Measurements from ENCODE around the gene GAREM2.
A peak's percentile ranks its signal among the peaks of the same experiment; 100 is the strongest.

The GAREM2 gene

DNA sequence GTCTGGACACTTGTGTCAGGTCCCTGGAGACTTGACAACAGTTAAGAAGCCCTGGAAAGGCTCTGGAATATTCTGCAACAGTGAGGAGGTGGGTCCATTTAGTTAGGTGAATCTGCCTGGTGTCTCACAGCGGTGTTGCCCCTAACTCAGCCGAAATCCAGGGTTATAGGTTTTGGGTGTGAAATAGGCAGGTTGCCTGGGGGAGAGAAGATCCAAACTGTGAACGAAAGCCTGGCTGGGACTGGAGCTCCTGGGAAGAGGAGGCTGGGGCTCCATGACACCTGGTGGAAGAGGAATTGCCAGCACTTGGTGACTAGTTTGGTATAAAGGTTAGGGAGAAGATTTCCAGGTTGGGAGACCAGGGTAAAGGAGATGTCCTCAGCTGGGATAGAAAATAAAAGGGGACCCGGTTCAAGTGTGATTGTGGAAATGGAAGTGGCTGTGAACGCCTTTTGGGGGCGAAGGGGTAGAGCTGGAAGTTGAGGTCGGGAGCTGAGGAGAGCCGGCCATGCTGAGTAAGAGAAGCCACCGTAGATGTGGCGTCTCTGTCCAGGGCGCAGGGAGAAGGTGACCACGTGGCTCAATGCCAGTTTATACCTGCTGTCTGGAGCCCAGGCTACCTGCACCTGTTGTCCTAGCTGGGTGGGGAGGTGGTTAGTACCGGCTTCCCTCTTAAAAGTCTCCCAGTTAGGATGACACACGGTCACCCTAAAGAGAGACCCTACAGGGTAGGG, 3.0 kb upstream of the GAREM2 start:
- H3K27ac ChIP-seq (ENCODE audit: low read length) = no peak overlapping the region
- H3K9ac ChIP-seq (ENCODE audit: low read length in 2 of 2) = no peak overlapping the region
- no peaks in the 10 kb centered on the region for H3K36me3 ChIP-seq (ENCODE audit: control insufficient read depth in 2 of 2, insufficient read depth in 2 of 2, low read length in 2 of 2)
- H3K9me3 ChIP-seq (ENCODE audit: control insufficient read depth in 2 of 2, low read length in 2 of 2) = no peaks in the 10 kb centered on the region
- H3K4me1 ChIP-seq (ENCODE audit: control insufficient read depth, insufficient read depth, low read length) = peaks cover 8% of the 10 kb centered on the region
- no peak overlapping the region for H3K4me3 ChIP-seq (ENCODE audit: low read length in 2 of 2)
- H3K27me3 ChIP-seq (ENCODE audit: control insufficient read depth in 1 of 2, insufficient read depth in 2 of 2, low read length in 2 of 2) = peaks cover 17 to 24% of the 10 kb centered on the region in 2 donors

DNA sequence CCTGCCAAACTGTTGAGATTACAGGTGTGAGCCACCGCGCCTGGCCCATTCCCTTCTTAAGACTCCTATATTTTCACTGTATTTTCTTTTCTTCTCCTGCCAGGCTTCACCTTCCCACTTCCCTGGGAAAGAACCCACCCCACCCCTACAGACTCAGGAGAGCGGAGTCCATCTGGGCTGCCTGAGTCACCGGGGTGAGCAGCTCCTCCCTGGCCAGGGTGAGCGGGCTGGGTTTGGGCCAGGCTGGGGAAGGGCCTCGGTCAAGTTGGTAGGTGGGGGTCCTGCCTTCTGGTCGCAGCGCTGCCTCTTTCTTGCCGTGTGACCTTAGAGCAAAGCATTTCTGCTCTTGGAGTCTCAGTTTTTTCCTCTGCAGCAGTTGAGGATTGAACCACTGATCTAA, 2.1 kb upstream of the GAREM2 start:
- peaks cover 8% of the 10 kb centered on the region for H3K4me1 ChIP-seq (ENCODE audit: control insufficient read depth, insufficient read depth, low read length)

DNA sequence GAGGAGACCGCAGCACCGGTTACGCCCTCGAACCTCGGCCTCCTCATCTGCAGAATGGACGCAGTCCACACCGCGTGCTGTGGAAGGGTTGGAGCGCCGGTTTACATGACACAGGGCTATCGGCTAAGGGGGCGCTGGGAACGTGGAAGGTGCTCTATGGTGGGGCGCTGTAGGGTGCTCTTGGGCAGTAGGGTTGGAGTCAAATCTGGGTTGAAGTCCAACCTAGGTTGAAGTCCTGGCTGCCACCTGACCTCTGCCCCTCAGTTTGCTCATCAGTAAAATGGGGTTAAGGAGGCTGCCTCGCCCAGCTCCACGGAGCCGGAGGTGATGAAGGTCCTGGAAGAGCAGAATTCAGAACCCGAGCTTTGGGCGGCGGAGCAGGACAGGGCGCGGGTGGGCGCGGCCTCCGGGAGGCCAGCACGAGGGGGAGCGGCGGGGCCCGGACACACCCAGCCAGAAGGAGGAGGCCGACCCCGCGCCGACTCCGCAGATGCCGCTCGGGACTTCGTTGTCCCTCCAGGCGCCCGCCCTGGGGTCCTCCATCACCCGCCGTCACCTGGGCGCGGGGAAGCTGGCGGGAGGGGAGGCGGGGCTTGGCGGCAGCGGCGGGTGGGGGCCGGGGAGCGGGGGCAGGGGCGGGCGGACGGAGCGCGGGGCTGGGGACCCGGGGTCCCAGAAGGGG, 558 bp upstream of the GAREM2 start:
- Histone ChIP-seq H3K9me3 (ENCODE audit: control insufficient read depth in 2 of 2, low read length in 2 of 2) (no peaks in the 10 kb centered on the region), H3K4me1 (ENCODE audit: control insufficient read depth, insufficient read depth, low read length) (peaks cover 8% of the 10 kb centered on the region), H3K4me3 (ENCODE audit: low read length in 2 of 2) (no peak overlapping the region), H3K27ac (ENCODE audit: low read length) (no peak overlapping the region), H3K27me3 (ENCODE audit: control insufficient read depth in 1 of 2, insufficient read depth in 2 of 2, low read length in 2 of 2) (peaks cover 24 to 27% of the 10 kb centered on the region in 2 donors), H3K9ac (ENCODE audit: low read length in 2 of 2) (no peak overlapping the region), H3K36me3 (ENCODE audit: control insufficient read depth in 2 of 2, insufficient read depth in 2 of 2, low read length in 2 of 2) (no peaks in the 10 kb centered on the region)

More for the DNA sequence above, 2.1 kb upstream of the GAREM2 start:
- no peak overlapping the region for H3K27ac ChIP-seq (ENCODE audit: low read length)
- no peak overlapping the region for H3K4me3 ChIP-seq (ENCODE audit: low read length in 2 of 2)
- no peak overlapping the region for H3K9ac ChIP-seq (ENCODE audit: low read length in 2 of 2)
- H3K27me3 ChIP-seq (ENCODE audit: control insufficient read depth in 1 of 2, insufficient read depth in 2 of 2, low read length in 2 of 2) = peaks cover 21 to 27% of the 10 kb centered on the region in 2 donors
- no peaks in the 10 kb centered on the region for H3K9me3 ChIP-seq (ENCODE audit: control insufficient read depth in 2 of 2, low read length in 2 of 2)
- no peaks in the 10 kb centered on the region for H3K36me3 ChIP-seq (ENCODE audit: control insufficient read depth in 2 of 2, insufficient read depth in 2 of 2, low read length in 2 of 2)

DNA sequence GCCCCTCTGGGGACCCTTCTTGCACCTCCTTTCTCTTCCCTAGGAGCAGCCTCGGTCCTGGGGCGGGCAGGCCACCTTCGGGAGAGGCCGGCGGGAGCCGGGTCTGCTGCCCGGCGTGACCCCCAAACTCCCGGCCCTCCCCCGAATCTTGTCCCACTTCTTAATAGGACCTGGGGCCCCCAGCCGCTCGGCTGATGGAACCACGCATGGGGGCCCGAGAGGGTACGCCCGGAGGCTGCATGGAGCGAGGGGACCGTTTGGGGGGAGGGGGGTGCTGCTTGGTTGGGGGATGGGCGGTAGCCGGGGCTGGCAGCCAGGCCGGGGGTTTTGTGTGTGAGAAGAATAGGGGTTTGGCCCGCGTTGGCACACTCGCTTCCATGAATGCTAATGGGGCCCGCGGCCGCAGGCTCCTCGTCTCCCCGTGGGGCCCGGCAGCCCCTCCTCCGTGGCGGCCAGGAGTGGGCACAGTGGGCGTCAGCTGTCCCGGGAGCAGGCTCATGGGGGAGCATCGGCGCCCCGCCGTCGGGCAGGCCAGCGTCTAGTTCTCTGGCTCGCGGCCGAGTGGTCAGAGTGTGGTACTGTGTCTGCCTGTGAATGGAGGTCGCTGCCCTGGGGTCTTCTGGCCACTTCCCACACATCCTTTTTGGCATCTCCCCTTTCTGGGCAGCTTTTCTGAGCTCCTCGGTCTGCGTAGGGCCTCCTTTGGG, 1.0 kb downstream of the GAREM2 start:
- H3K9ac ChIP-seq (ENCODE audit: low read length in 2 of 2) = no peak overlapping the region
- no peaks in the 10 kb centered on the region for H3K9me3 ChIP-seq (ENCODE audit: control insufficient read depth in 2 of 2, low read length in 2 of 2)
- H3K36me3 ChIP-seq (ENCODE audit: control insufficient read depth in 2 of 2, insufficient read depth in 2 of 2, low read length in 2 of 2) = no peaks in the 10 kb centered on the region
- no peak overlapping the region for H3K4me3 ChIP-seq (ENCODE audit: low read length in 2 of 2)
- peaks cover 10% of the 10 kb centered on the region for H3K4me1 ChIP-seq (ENCODE audit: control insufficient read depth, insufficient read depth, low read length)
- H3K27me3 ChIP-seq (ENCODE audit: control insufficient read depth in 1 of 2, insufficient read depth in 2 of 2, low read length in 2 of 2) = peaks cover 24 to 27% of the 10 kb centered on the region in 2 donors
- no peak overlapping the region for H3K27ac ChIP-seq (ENCODE audit: low read length)

DNA sequence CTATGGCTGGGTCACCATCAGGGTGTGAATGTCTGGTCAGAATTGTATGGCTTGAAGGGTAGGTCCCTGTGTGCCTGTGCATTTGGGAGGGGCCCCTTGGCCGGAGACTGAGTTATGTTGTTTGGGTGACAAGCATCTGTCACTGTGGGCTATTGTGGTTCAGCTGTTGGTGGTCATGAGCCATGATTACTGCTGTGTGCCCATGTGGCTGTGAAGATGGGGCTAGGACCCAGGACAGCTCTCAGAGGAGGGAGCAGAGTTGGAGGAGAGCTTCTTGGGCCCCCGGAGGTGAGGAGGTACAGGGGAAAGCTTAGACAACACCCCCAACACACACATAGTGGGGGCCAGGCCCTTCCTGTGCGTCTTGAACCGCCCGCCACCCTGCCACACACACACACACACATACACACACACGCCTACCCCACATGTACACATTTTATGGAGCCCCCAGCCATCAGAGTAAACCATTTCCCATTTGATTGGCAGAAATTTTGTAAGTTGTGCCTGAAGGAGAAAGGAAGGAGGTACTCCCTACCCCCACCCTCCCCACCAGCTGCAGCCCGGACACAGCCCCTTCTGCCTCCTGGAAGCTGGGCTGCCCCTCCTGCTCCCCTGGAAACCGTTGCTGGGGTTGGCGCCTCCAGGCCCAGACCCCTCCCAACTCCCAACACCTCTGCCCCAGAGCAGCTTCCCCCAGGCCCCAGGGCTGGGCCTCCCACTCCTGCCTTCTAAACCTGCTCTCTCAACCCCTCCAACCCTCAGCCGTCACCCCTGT, 2.0 kb downstream of the GAREM2 start:
- no peaks in the 10 kb centered on the region for H3K36me3 ChIP-seq (ENCODE audit: control insufficient read depth in 2 of 2, insufficient read depth in 2 of 2, low read length in 2 of 2)
- H3K9me3 ChIP-seq (ENCODE audit: control insufficient read depth in 2 of 2, low read length in 2 of 2) = no peaks in the 10 kb centered on the region
- H3K27me3 ChIP-seq (ENCODE audit: control insufficient read depth in 1 of 2, insufficient read depth in 2 of 2, low read length in 2 of 2) = peaks cover 26 to 32% of the 10 kb centered on the region in 2 donors
- no peak overlapping the region for H3K4me3 ChIP-seq (ENCODE audit: low read length in 2 of 2)
- peaks cover 15% of the 10 kb centered on the region for H3K4me1 ChIP-seq (ENCODE audit: control insufficient read depth, insufficient read depth, low read length)
- no peak overlapping the region for H3K27ac ChIP-seq (ENCODE audit: low read length)
- no peak overlapping the region for H3K9ac ChIP-seq (ENCODE audit: low read length in 2 of 2)

DNA sequence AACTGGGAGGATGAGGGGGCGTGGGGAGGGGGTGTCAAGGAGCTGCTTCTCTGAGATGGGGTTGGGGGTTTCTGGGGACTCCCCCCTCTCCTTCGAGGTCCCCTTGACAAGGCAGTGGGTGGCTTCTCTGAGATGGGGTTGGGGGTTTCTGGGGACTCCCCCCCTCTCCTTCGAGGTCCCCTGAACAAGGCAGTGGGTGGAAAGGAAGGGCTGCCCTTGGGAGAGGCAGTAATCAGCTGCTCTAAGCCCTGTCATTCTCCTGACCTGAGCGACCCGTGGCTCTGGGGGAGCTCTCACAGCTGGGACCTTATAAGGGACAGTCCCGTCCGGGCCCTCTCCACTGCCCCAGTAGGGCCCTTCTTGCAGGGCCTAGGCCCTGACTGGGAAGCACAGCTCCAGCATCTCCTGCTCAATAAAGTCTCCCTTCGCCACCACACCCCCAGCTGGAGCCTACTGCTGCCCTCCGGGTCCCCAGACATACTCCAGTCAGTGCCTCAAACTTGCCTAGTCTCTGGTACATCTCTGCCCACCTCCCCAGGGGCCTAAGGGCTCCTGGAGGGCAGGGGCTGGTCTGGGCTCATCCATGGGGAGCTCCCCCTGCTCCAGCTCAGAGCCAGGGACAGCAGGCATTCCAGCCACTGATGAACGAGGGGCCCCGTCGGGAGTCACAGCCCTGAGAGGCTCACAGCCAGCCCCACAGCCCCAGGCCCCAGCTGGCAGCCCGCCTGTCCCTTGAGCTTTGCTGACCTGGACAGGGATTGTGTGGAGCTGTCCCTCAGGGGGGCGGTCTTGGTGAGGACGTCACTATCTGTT, 2.8 kb downstream of the GAREM2 start:
- Histone ChIP-seq H3K27me3 (ENCODE audit: control insufficient read depth in 1 of 2, insufficient read depth in 2 of 2, low read length in 2 of 2) (peaks cover 26 to 32% of the 10 kb centered on the region in 2 donors), H3K4me1 (ENCODE audit: control insufficient read depth, insufficient read depth, low read length) (peaks cover 15% of the 10 kb centered on the region), H3K4me3 (ENCODE audit: low read length in 2 of 2) (no peak overlapping the region), H3K27ac (ENCODE audit: low read length) (no peak overlapping the region), H3K36me3 (ENCODE audit: control insufficient read depth in 2 of 2, insufficient read depth in 2 of 2, low read length in 2 of 2) (no peaks in the 10 kb centered on the region), H3K9ac (ENCODE audit: low read length in 2 of 2) (no peak overlapping the region), H3K9me3 (ENCODE audit: control insufficient read depth in 2 of 2, low read length in 2 of 2) (no peaks in the 10 kb centered on the region)

DNA sequence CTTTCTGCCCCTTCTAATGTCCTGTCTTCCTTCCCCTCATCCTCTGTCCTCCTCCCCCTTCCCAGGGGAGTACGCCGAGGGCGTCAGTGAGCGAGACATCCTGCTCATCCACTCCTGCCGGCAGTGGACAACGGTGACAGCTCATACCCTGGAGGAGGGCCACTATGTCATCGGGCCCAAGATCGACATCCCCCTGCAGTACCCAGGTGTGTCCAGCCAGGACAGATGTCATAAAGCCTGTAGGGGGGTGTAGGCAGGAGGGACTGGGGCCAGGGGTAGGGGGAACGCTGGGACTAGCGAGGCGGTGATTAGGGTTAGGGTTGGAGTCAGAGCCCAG, 3.4 kb downstream of the GAREM2 start:
- Histone ChIP-seq H3K9me3 (ENCODE audit: control insufficient read depth in 2 of 2, low read length in 2 of 2) (no peaks in the 10 kb centered on the region), H3K4me3 (ENCODE audit: low read length in 2 of 2) (no peak overlapping the region), H3K36me3 (ENCODE audit: control insufficient read depth in 2 of 2, insufficient read depth in 2 of 2, low read length in 2 of 2) (no peaks in the 10 kb centered on the region), H3K27me3 (ENCODE audit: control insufficient read depth in 1 of 2, insufficient read depth in 2 of 2, low read length in 2 of 2) (peaks cover 26 to 32% of the 10 kb centered on the region in 2 donors), H3K27ac (ENCODE audit: low read length) (no peak overlapping the region), H3K4me1 (ENCODE audit: control insufficient read depth, insufficient read depth, low read length) (peaks cover 15% of the 10 kb centered on the region), H3K9ac (ENCODE audit: low read length in 2 of 2) (no peak overlapping the region)

DNA sequence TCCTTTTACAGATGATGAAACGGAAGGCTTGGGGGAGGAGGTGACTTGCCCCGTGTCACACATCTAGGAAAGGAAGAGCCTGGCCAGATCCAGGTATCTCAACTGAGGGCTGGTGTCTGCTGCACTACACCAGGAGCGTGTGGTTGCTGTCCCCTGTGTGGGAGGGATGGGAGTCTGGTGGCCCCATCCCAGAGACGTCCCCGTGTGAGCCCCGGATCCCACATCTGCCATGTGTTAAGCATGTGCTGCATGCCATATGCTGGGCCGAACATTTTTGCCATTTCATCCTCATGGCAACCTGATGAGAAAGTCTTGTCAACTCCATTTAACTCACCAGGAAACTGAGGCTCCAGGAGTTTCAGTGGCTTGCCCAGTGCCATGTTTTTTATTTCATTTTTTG, 4.2 kb downstream of the GAREM2 start:
- Histone ChIP-seq H3K9me3 (ENCODE audit: control insufficient read depth in 2 of 2, low read length in 2 of 2) (no peaks in the 10 kb centered on the region), H3K9ac (ENCODE audit: low read length in 2 of 2) (no peak overlapping the region), H3K4me1 (ENCODE audit: control insufficient read depth, insufficient read depth, low read length) (peaks cover 15% of the 10 kb centered on the region), H3K36me3 (ENCODE audit: control insufficient read depth in 2 of 2, insufficient read depth in 2 of 2, low read length in 2 of 2) (no peaks in the 10 kb centered on the region), H3K27me3 (ENCODE audit: control insufficient read depth in 1 of 2, insufficient read depth in 2 of 2, low read length in 2 of 2) (peaks cover 24 to 31% of the 10 kb centered on the region in 2 donors), H3K4me3 (ENCODE audit: low read length in 2 of 2) (no peak overlapping the region), H3K27ac (ENCODE audit: low read length) (no peak overlapping the region)

DNA sequence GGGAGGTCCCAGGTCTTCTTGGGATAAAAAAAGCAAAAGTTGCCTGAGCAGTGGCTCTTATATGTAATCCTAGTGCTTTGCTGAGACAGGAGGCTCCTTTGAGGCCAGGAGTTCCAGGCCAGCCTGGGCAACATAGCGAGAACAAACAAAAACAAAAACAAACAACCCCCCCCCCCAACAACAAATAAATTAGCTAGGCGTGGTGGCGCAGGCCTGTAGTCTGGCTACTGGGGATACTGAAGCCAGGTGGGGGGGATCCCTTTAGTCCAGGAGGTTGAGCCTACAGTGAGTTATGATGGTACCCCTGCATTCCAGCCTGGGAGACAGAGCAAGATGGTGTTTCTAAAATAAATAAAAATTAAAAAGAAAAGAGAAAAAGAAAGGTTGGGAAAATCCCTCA, 5.4 kb downstream of the GAREM2 start:
- no peaks in the 10 kb centered on the region for H3K36me3 ChIP-seq (ENCODE audit: control insufficient read depth in 2 of 2, insufficient read depth in 2 of 2, low read length in 2 of 2)
- no peaks in the 10 kb centered on the region for H3K9me3 ChIP-seq (ENCODE audit: control insufficient read depth in 2 of 2, low read length in 2 of 2)
- no peak overlapping the region for H3K27ac ChIP-seq (ENCODE audit: low read length)
- no peak overlapping the region for H3K9ac ChIP-seq (ENCODE audit: low read length in 2 of 2)
- peaks cover 21 to 24% of the 10 kb centered on the region in 2 donors for H3K27me3 ChIP-seq (ENCODE audit: control insufficient read depth in 1 of 2, insufficient read depth in 2 of 2, low read length in 2 of 2)
- H3K4me3 ChIP-seq (ENCODE audit: low read length in 2 of 2) = peak overlapping the region in 1 of 2 donors; percentile 67
- peaks cover 13% of the 10 kb centered on the region for H3K4me1 ChIP-seq (ENCODE audit: control insufficient read depth, insufficient read depth, low read length)
